GM21423 (cell line): Measurements from ENCODE around the gene HS6ST3.

Experiments used
- ATAC-seq: cut with Tn5 transposase; IDR thresholded peaks from one replicate; pipeline ENCODE4 v1.9.1; 2021; ENCODE audit warnings: mild to moderate bottlenecking, moderate library complexity; ENCODE audit not compliant: unreplicated experiment

The HS6ST3 gene

GRCh38 chr13:96294930-96295881, 205.3 kb downstream of the HS6ST3 start:
- ATAC-seq = no peak

- no peak for ATAC-seq
These were observed 207.5 kb downstream of the HS6ST3 start for GRCh38 chr13:96297360-96297759.

GRCh38 chr13:96299235-96299634, 209.3 kb downstream of the HS6ST3 start:
- no peak for ATAC-seq

- no peak for ATAC-seq
These were observed 218.7 kb downstream of the HS6ST3 start for GRCh38 chr13:96308568-96308967.

- ATAC-seq = no peak
These were observed 225.1 kb downstream of the HS6ST3 start for GRCh38 chr13:96314974-96315373.

- ATAC-seq = no peak
These were observed 248.1 kb downstream of the HS6ST3 start for GRCh38 chr13:96338030-96338429.

- ATAC-seq = no peak
These were observed 252.4 kb downstream of the HS6ST3 start for GRCh38 chr13:96342286-96342685.

- no peak for ATAC-seq
These were observed 253.1 kb downstream of the HS6ST3 start for GRCh38 chr13:96342852-96343465.

GRCh38 chr13:96346921-96347320, 257.0 kb downstream of the HS6ST3 start:
- ATAC-seq = no peak

GRCh38 chr13:96373597-96373996, 283.7 kb downstream of the HS6ST3 start:
- no peak for ATAC-seq

- no peak for ATAC-seq
These were observed 287.9 kb downstream of the HS6ST3 start for GRCh38 chr13:96377835-96378234.

- no peak for ATAC-seq
These were observed 290.1 kb downstream of the HS6ST3 start for GRCh38 chr13:96379967-96380366.

- no peak for ATAC-seq
These were observed 291.8 kb downstream of the HS6ST3 start for GRCh38 chr13:96381681-96382080.

GRCh38 chr13:96388598-96388997, 298.7 kb downstream of the HS6ST3 start:
- ATAC-seq = no peak

GRCh38 chr13:96391606-96392005, 301.7 kb downstream of the HS6ST3 start:
- ATAC-seq = no peak

- ATAC-seq = no peak
These were observed 307.9 kb downstream of the HS6ST3 start for GRCh38 chr13:96397807-96398206.

- ATAC-seq = no peak
These were observed 308.6 kb downstream of the HS6ST3 start for GRCh38 chr13:96398486-96398885.

GRCh38 chr13:96403241-96403640, 313.3 kb downstream of the HS6ST3 start:
- no peak for ATAC-seq

- no peak for ATAC-seq
These were observed 313.7 kb downstream of the HS6ST3 start for GRCh38 chr13:96403651-96404050.

- no peak for ATAC-seq
These were observed 326.0 kb downstream of the HS6ST3 start for GRCh38 chr13:96415831-96416385.

GRCh38 chr13:96417939-96418685, 328.2 kb downstream of the HS6ST3 start:
- ATAC-seq = no peak
